ENCODE data around the gene NXT1. TPM values are rescaled to one million over a fixed set of nuclear protein-coding genes. Genes with fewer than 3 reads are reported as not detected.

Gene NXT1
- total and polyA plus RNA-seq, 2 donors (not counting 1 experiment from before 2014, with no cell fraction given) = 14.1 to 17.2 TPM

- Histone ChIP-seq H3K79me2 (ENCODE audit: control insufficient read depth, insufficient read depth, low read length) (no peaks in the 10 kb centered on the region), H3K36me3 (ENCODE audit: control insufficient read depth, insufficient read depth, low read length) (no peaks in the 10 kb centered on the region), H2AFZ (ENCODE audit: low read length) (no peak overlapping the region), H3K4me3 (replicated peaks in 1 of 4; ENCODE audit: control extremely low read depth in 1 of 4, insufficient read depth in 1 of 4, low read depth in 3 of 4, low read length in 4 of 4) (no peak overlapping the region), H4K20me1 (ENCODE audit: control insufficient read depth, extremely low read depth, insufficient read depth, low read length) (no peaks in the 10 kb centered on the region), H3K4me1 (ENCODE audit: control insufficient read depth, extremely low read depth, insufficient read depth, low read length) (no peaks in the 10 kb centered on the region), H3K27ac (ENCODE audit: insufficient read depth, low read length) (no peak overlapping the region), H3K4me2 (ENCODE audit: extremely low read depth, insufficient read depth, low read length) (no peak overlapping the region), H3K27me3 (ENCODE audit: control insufficient read depth, insufficient read depth, low read length) (no peaks in the 10 kb centered on the region), H3K9me3 (ENCODE audit: control insufficient read depth, insufficient read depth, low read depth, low read length) (no peaks in the 10 kb centered on the region), H3K9ac (ENCODE audit: insufficient read depth, low read length) (no peak overlapping the region)
- TF ChIP-seq CTCF (conservative IDR thresholded peaks at IDR 0.05 in 1 of 2, IDR thresholded peaks at IDR 0.05 in 1 of 2; ENCODE audit: low read depth in 1 of 2, low read length in 2 of 2) (no peak), EZH2 (IDR thresholded peaks at IDR 0.05; ENCODE audit: low read length, missing control alignments) (no peak)
- DNase-seq (ENCODE audit: low read depth in 2 of 2) = no peak
Measured at GRCh38 chr20:23302801-23303200, 47.8 kb upstream of the NXT1 start.

- Histone ChIP-seq H3K9me3 (ENCODE audit: control insufficient read depth, insufficient read depth, low read depth, low read length) (no peaks in the 10 kb centered on the region), H4K20me1 (ENCODE audit: control insufficient read depth, extremely low read depth, insufficient read depth, low read length) (no peaks in the 10 kb centered on the region), H3K9ac (ENCODE audit: insufficient read depth, low read length) (no peak overlapping the region), H3K4me1 (ENCODE audit: control insufficient read depth, extremely low read depth, insufficient read depth, low read length) (no peaks in the 10 kb centered on the region), H3K4me2 (ENCODE audit: extremely low read depth, insufficient read depth, low read length) (no peak overlapping the region), H3K4me3 (replicated peaks in 1 of 4; ENCODE audit: control extremely low read depth in 1 of 4, insufficient read depth in 1 of 4, low read depth in 3 of 4, low read length in 4 of 4) (no peak overlapping the region), H3K27me3 (ENCODE audit: control insufficient read depth, insufficient read depth, low read length) (no peaks in the 10 kb centered on the region), H2AFZ (ENCODE audit: low read length) (no peak overlapping the region), H3K36me3 (ENCODE audit: control insufficient read depth, insufficient read depth, low read length) (no peaks in the 10 kb centered on the region), H3K27ac (ENCODE audit: insufficient read depth, low read length) (no peak overlapping the region), H3K79me2 (ENCODE audit: control insufficient read depth, insufficient read depth, low read length) (no peaks in the 10 kb centered on the region)
- TF ChIP-seq CTCF (conservative IDR thresholded peaks at IDR 0.05 in 1 of 2, IDR thresholded peaks at IDR 0.05 in 1 of 2; ENCODE audit: low read depth in 1 of 2, low read length in 2 of 2) (no peak), EZH2 (IDR thresholded peaks at IDR 0.05; ENCODE audit: low read length, missing control alignments) (no peak)
- no peak for DNase-seq (ENCODE audit: low read depth in 2 of 2)
Measured at GRCh38 chr20:23303325-23304102, 47.1 kb upstream of the NXT1 start.

- DNase-seq (ENCODE audit: low read depth in 2 of 2) = no peak
- Histone ChIP-seq H2AFZ (ENCODE audit: low read length) (no peak overlapping the region), H3K9ac (ENCODE audit: insufficient read depth, low read length) (no peak overlapping the region), H3K27me3 (ENCODE audit: control insufficient read depth, insufficient read depth, low read length) (no peaks in the 10 kb centered on the region), H4K20me1 (ENCODE audit: control insufficient read depth, extremely low read depth, insufficient read depth, low read length) (no peaks in the 10 kb centered on the region), H3K9me3 (ENCODE audit: control insufficient read depth, insufficient read depth, low read depth, low read length) (no peaks in the 10 kb centered on the region), H3K27ac (ENCODE audit: insufficient read depth, low read length) (no peak overlapping the region), H3K4me1 (ENCODE audit: control insufficient read depth, extremely low read depth, insufficient read depth, low read length) (no peaks in the 10 kb centered on the region), H3K79me2 (ENCODE audit: control insufficient read depth, insufficient read depth, low read length) (no peaks in the 10 kb centered on the region), H3K4me3 (replicated peaks in 1 of 4; ENCODE audit: control extremely low read depth in 1 of 4, insufficient read depth in 1 of 4, low read depth in 3 of 4, low read length in 4 of 4) (no peak overlapping the region), H3K36me3 (ENCODE audit: control insufficient read depth, insufficient read depth, low read length) (no peaks in the 10 kb centered on the region), H3K4me2 (ENCODE audit: extremely low read depth, insufficient read depth, low read length) (no peak overlapping the region)
- TF ChIP-seq EZH2 (IDR thresholded peaks at IDR 0.05; ENCODE audit: low read length, missing control alignments) (no peak), CTCF (conservative IDR thresholded peaks at IDR 0.05 in 1 of 2, IDR thresholded peaks at IDR 0.05 in 1 of 2; ENCODE audit: low read depth in 1 of 2, low read length in 2 of 2) (no peak)
Measured at GRCh38 chr20:23304616-23305015, 46.0 kb upstream of the NXT1 start.
